HepG2 (cell line): ENCODE measurements around the gene DHX30. TPM values are rescaled to one million over a fixed set of nuclear protein-coding genes. Genes with fewer than 3 reads are reported as not detected.

Experiments used
- CC2D1A ChIP-seq: sonication (generic); formaldehyde crosslinking; IDR thresholded peaks from 2 replicates; pipeline ENCODE4 v1.8.1; 2023; ENCODE audit warnings: mild to moderate bottlenecking, missing genetic modification reagents
- ESRRA ChIP-seq: sonication (generic); formaldehyde crosslinking; IDR thresholded peaks from 2 replicates; pipeline ENCODE4 v1.5.1; 2020; ENCODE audit warnings: mild to moderate bottlenecking, low read depth, missing genetic modification reagents
- KAT8 ChIP-seq: IDR thresholded peaks from 2 replicates; pipeline ENCODE4 v1.6.1; 2016; ENCODE audit warnings: missing genetic modification reagents, missing compliant biosample characterization
- PHB2 ChIP-seq: fragments of 450-650 bp; IDR thresholded peaks from 2 replicates; pipeline ENCODE4 v1.6.1; 2018; ENCODE audit not compliant: partially characterized antibody
- SYNCRIP ChIP-seq: fragments of 200-400 bp; formaldehyde crosslinking; IDR thresholded peaks from 2 replicates; pipeline ENCODE4 v1.6.1; 2018; ENCODE audit warnings: mild to moderate bottlenecking, low read depth, low read length; ENCODE audit not compliant: insufficient read depth
- TBP ChIP-seq: sonication (generic); formaldehyde crosslinking; IDR thresholded peaks from 2 replicates; pipeline ENCODE4 v1.5.0; 2020; ENCODE audit warnings: missing genetic modification reagents
- ZBTB8A ChIP-seq: sonication (generic); formaldehyde crosslinking; IDR thresholded peaks from 2 replicates; pipeline ENCODE4 v1.4.0; 2020; ENCODE audit warnings: mild to moderate bottlenecking, low read depth, missing genetic modification reagents, borderline replicate concordance
- ZKSCAN1 ChIP-seq: fragments of 150-350 bp; IDR thresholded peaks from 2 replicates; pipeline ENCODE4 v1.6.1; 2014; ENCODE audit warnings: low read length
- ZKSCAN8 ChIP-seq: IDR thresholded peaks from 2 replicates; pipeline ENCODE4 v1.6.1; 2016; ENCODE audit warnings: borderline replicate concordance, missing genetic modification reagents, missing compliant biosample characterization
- ZNF207 ChIP-seq: fragments of 450-650 bp; IDR thresholded peaks from 2 replicates; pipeline ENCODE4 v1.6.1; 2016; ENCODE audit warnings: antibody characterized with exemption, borderline replicate concordance
- ZSCAN31 ChIP-seq: sonication (generic); formaldehyde crosslinking; IDR thresholded peaks from 2 replicates; pipeline ENCODE4 v1.5.0; 2020; ENCODE audit warnings: low read depth, mild to moderate bottlenecking, missing genetic modification reagents
- ZZZ3 ChIP-seq: sonication (generic); formaldehyde crosslinking; IDR thresholded peaks from 2 replicates; pipeline ENCODE4 v1.4.0; 2020; ENCODE audit warnings: missing genetic modification reagents, mild to moderate bottlenecking, borderline replicate concordance
- polyA plus RNA-seq, 8 experiments: library from polyadenylated mRNA; depleted of rRNA in 3 of 8; stranded (reverse) in 7 of 8; unstranded in 1 of 8; fragments of >200 nt; fragmentation: Illumina TruSeq in 4 of 8; extraction: Trizol in 4 of 8; gene quantifications; 2 replicates each; pipeline versions ENCODE4 v1.2.1 to v1.2.3, GENCODE V29; 2011 to 2016; ENCODE audit warnings: low read depth in 4 of 8, missing spikeins in 1 of 8, mixed read lengths in 1 of 8; ENCODE audit not compliant: insufficient read depth in 1 of 8
- total RNA-seq, 5 experiments: library from RNA; depleted of rRNA; stranded (reverse); fragments of >200 nt; fragmentation: Illumina TruSeq; extraction: Trizol; gene quantifications; 2 replicates each; pipeline ENCODE4 v1.2.3, GENCODE V29; 2016; ENCODE audit warnings: low read depth in 1 of 5
- TF ChIP-seq, protein P1 (sequence below): sonication (generic); formaldehyde crosslinking; IDR thresholded peaks from 2 replicates; pipeline ENCODE4 v1.4.0; 2020; ENCODE audit warnings: missing genetic modification reagents
- TF ChIP-seq, protein P2 (sequence below): fragments of 450-650 bp; IDR thresholded peaks from 2 replicates; pipeline ENCODE4 v1.6.1; 2017
- TF ChIP-seq, protein P3 (sequence below): sonication (generic); formaldehyde crosslinking; IDR thresholded peaks from 2 replicates; pipeline ENCODE4 v1.4.0; 2020; ENCODE audit warnings: missing genetic modification reagents, borderline replicate concordance
- TF ChIP-seq, protein P4 (sequence below): sonication (generic); formaldehyde crosslinking; IDR thresholded peaks from 2 replicates; pipeline ENCODE4 v1.5.1; 2020; ENCODE audit warnings: mild to moderate bottlenecking, missing genetic modification reagents

Gene DHX30
- total and polyA plus RNA-seq, 2 of the 13 experiments (the other 11 are each of a cell fraction or from before 2014, with no cell fraction given), result 30.6 to 59.4 TPM

DNA sequence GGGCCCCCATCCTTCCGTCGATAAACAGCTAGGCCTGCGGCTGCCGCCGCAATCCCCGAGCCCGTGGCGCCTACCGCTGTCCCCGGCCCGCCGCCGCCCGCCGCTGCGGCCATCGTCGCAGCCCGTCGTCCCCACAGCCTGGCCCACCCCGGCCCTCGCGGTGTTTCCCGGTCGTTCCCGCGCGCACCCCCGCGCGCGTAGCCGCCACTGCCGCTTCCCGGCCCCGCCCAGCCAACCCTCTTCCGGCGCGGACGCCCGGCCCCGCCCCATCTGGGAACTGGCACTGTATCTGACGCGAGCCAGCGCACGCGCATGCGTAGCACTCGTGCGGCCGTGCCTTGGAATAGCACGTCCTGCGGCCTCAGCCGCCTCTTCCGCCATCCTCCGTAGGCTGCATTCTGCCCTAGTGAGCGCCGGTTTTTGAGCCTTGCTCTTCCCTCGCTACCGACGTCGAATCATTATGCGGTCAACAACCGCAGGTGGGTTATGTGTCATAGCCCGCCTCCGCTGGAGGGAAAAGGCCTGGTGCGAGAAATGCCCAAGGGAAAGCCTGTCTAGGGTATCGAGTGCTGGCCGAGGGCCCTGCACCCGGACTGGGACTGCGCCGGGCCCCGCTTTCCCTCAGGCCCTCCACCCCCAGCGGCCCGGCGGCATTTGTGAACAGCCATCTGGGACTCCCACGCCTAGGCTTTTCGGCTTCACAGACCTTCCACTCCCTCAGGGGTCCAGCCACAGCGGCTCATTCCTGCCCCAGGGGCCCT, 21.1 kb upstream of the DHX30 start, which contains the start of gene SMARCC1 (continued):
- TF ChIP-seq, protein P1, sequence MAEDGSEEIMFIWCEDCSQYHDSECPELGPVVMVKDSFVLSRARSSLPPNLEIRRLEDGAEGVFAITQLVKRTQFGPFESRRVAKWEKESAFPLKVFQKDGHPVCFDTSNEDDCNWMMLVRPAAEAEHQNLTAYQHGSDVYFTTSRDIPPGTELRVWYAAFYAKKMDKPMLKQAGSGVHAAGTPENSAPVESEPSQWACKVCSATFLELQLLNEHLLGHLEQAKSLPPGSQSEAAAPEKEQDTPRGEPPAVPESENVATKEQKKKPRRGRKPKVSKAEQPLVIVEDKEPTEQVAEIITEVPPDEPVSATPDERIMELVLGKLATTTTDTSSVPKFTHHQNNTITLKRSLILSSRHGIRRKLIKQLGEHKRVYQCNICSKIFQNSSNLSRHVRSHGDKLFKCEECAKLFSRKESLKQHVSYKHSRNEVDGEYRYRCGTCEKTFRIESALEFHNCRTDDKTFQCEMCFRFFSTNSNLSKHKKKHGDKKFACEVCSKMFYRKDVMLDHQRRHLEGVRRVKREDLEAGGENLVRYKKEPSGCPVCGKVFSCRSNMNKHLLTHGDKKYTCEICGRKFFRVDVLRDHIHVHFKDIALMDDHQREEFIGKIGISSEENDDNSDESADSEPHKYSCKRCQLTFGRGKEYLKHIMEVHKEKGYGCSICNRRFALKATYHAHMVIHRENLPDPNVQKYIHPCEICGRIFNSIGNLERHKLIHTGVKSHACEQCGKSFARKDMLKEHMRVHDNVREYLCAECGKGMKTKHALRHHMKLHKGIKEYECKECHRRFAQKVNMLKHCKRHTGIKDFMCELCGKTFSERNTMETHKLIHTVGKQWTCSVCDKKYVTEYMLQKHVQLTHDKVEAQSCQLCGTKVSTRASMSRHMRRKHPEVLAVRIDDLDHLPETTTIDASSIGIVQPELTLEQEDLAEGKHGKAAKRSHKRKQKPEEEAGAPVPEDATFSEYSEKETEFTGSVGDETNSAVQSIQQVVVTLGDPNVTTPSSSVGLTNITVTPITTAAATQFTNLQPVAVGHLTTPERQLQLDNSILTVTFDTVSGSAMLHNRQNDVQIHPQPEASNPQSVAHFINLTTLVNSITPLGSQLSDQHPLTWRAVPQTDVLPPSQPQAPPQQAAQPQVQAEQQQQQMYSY (CRISPR knock-in tag), result no peak
- TF ChIP-seq, protein P2, sequence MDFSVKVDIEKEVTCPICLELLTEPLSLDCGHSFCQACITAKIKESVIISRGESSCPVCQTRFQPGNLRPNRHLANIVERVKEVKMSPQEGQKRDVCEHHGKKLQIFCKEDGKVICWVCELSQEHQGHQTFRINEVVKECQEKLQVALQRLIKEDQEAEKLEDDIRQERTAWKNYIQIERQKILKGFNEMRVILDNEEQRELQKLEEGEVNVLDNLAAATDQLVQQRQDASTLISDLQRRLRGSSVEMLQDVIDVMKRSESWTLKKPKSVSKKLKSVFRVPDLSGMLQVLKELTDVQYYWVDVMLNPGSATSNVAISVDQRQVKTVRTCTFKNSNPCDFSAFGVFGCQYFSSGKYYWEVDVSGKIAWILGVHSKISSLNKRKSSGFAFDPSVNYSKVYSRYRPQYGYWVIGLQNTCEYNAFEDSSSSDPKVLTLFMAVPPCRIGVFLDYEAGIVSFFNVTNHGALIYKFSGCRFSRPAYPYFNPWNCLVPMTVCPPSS, result no peak
- TF ChIP-seq SYNCRIP (no peak), ZNF207 (no peak), TBP (no peak), ZSCAN31 (CRISPR knock-in tag) (peak; percentile 94), ZKSCAN8 (CRISPR knock-in tag) (peak; percentile 27; the same call in 1 of the 2 replicates), PHB2 (no peak), ZZZ3 (CRISPR knock-in tag) (peak; percentile 87; the same call in 1 of the 2 replicates), CC2D1A (CRISPR knock-in tag) (no peak), ZBTB8A (CRISPR knock-in tag) (no peak), ZKSCAN1 (no peak), KAT8 (peak; percentile 86), ESRRA (0 out of 2 replicates have a peak, but pooled peaks have one; percentile 10)
- TF ChIP-seq, protein P3, sequence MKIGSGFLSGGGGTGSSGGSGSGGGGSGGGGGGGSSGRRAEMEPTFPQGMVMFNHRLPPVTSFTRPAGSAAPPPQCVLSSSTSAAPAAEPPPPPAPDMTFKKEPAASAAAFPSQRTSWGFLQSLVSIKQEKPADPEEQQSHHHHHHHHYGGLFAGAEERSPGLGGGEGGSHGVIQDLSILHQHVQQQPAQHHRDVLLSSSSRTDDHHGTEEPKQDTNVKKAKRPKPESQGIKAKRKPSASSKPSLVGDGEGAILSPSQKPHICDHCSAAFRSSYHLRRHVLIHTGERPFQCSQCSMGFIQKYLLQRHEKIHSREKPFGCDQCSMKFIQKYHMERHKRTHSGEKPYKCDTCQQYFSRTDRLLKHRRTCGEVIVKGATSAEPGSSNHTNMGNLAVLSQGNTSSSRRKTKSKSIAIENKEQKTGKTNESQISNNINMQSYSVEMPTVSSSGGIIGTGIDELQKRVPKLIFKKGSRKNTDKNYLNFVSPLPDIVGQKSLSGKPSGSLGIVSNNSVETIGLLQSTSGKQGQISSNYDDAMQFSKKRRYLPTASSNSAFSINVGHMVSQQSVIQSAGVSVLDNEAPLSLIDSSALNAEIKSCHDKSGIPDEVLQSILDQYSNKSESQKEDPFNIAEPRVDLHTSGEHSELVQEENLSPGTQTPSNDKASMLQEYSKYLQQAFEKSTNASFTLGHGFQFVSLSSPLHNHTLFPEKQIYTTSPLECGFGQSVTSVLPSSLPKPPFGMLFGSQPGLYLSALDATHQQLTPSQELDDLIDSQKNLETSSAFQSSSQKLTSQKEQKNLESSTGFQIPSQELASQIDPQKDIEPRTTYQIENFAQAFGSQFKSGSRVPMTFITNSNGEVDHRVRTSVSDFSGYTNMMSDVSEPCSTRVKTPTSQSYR (CRISPR knock-in tag), result no peak
- TF ChIP-seq, protein P4, sequence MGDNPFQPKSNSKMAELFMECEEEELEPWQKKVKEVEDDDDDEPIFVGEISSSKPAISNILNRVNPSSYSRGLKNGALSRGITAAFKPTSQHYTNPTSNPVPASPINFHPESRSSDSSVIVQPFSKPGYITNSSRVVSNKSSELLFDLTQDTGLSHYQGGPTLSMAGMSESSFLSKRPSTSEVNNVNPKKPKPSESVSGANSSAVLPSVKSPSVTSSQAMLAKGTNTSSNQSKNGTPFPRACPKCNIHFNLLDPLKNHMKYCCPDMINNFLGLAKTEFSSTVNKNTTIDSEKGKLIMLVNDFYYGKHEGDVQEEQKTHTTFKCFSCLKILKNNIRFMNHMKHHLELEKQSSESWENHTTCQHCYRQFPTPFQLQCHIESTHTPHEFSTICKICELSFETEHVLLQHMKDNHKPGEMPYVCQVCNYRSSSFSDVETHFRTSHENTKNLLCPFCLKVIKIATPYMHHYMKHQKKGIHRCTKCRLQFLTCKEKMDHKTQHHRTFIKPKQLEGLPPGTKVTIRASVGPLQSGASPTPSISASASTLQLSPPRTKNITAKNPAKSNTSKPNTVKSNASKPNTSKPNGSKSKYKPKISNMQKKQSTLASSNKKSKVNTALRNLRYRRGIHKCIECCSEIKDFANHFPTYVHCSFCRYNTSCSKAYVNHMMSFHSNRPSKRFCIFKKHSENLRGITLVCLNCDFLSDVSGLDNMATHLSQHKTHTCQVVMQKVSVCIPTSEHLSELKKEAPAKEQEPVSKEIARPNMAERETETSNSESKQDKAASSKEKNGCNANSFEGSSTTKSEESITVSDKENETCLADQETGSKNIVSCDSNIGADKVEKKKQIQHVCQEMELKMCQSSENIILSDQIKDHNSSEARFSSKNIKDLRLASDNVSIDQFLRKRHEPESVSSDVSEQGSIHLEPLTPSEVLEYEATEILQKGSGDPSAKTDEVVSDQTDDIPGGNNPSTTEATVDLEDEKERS (CRISPR knock-in tag), result no peak
